ENCODE data around the gene COPZ1. TPM values are rescaled to one million over a fixed set of nuclear protein-coding genes. Genes with fewer than 3 reads are reported as not detected.
"Not testable (repeated sequence)": the region's sequence is repeated elsewhere in the genome, so short reads cannot be mapped to it uniquely, and the experiment has no call there.

The COPZ1 gene
- total and polyA plus RNA-seq, 2 experiments from 2014 or later: 149 to 170 TPM

GRCh38 chr12:54303640-54304039 is 21.3 kb upstream of the COPZ1 start:
- Histone ChIP-seq H3K9me2 (ENCODE audit: insufficient read depth) (no peaks in the 10 kb centered on the region), H2AFZ (no peak overlapping the region), H3K27me3 (replicated peaks; ENCODE audit: insufficient read depth) (no peaks in the 10 kb centered on the region), H3K79me2 (ENCODE audit: insufficient read depth) (no peaks in the 10 kb centered on the region), H3K4me3 (no peak overlapping the region), H4K20me1 (ENCODE audit: insufficient read depth) (no peaks in the 10 kb centered on the region), H3K9ac (no peak overlapping the region), H3F3A (ENCODE audit: insufficient read depth) (no peaks in the 10 kb centered on the region), H3K36me3 (ENCODE audit: low read depth) (no peaks in the 10 kb centered on the region), H3K4me2 (ENCODE audit: unreplicated experiment) (no peak overlapping the region), H3K4me1 (ENCODE audit: insufficient read depth) (peaks cover 23% of the 10 kb centered on the region), H3K9me3 (ENCODE audit: low read depth) (no peaks in the 10 kb centered on the region), H3K27ac (no peak overlapping the region)
- TF ChIP-seq EZH2phosphoT487 (IDR thresholded peaks at IDR 0.05; ENCODE audit: insufficient read depth, low read depth) (no peak), EZH2 (IDR thresholded peaks at IDR 0.05; ENCODE audit: insufficient read depth, poor library complexity, severe bottlenecking) (no peak)
- DNase-seq: no peak
- in situ Hi-C loops (cut with MboI): no loop called here

GRCh38 chr12:54304187-54304810 is 20.6 kb upstream of the COPZ1 start:
- no peak overlapping the region for H3K4me3 ChIP-seq
- no peaks in the 10 kb centered on the region for H3K9me2 ChIP-seq (ENCODE audit: insufficient read depth)
- peak; percentile 74 for DNase-seq
- H3K27me3 ChIP-seq (replicated peaks; ENCODE audit: insufficient read depth): no peaks in the 10 kb centered on the region
- H3K9me3 ChIP-seq (ENCODE audit: low read depth): no peaks in the 10 kb centered on the region
- 4 to 30% methylated on average over 7 to 12 of the region's 12 CpGs for WGBS, 2 experiments (ENCODE audit: low coverage in 1 of 2, low lambda C conversion rate in 2 of 2, missing lambda C conversion rate in 2 of 2)
- no peak overlapping the region for H3K27ac ChIP-seq
- no peaks in the 10 kb centered on the region for H3K79me2 ChIP-seq (ENCODE audit: insufficient read depth)
- in situ Hi-C loops (cut with MboI): no loop called here
- no peaks in the 10 kb centered on the region for H3K36me3 ChIP-seq (ENCODE audit: low read depth)
- H3K4me1 ChIP-seq (ENCODE audit: insufficient read depth): peaks cover 23% of the 10 kb centered on the region
- TF ChIP-seq EZH2 (IDR thresholded peaks at IDR 0.05; ENCODE audit: insufficient read depth, poor library complexity, severe bottlenecking): no peak
- no peak for TF ChIP-seq EZH2phosphoT487 (IDR thresholded peaks at IDR 0.05; ENCODE audit: insufficient read depth, low read depth)
- H4K20me1 ChIP-seq (ENCODE audit: insufficient read depth): no peaks in the 10 kb centered on the region
- H2AFZ ChIP-seq: no peak overlapping the region
- H3K9ac ChIP-seq: no peak overlapping the region
- no peak overlapping the region for H3K4me2 ChIP-seq (ENCODE audit: unreplicated experiment)
- no peaks in the 10 kb centered on the region for H3F3A ChIP-seq (ENCODE audit: insufficient read depth)

DNA sequence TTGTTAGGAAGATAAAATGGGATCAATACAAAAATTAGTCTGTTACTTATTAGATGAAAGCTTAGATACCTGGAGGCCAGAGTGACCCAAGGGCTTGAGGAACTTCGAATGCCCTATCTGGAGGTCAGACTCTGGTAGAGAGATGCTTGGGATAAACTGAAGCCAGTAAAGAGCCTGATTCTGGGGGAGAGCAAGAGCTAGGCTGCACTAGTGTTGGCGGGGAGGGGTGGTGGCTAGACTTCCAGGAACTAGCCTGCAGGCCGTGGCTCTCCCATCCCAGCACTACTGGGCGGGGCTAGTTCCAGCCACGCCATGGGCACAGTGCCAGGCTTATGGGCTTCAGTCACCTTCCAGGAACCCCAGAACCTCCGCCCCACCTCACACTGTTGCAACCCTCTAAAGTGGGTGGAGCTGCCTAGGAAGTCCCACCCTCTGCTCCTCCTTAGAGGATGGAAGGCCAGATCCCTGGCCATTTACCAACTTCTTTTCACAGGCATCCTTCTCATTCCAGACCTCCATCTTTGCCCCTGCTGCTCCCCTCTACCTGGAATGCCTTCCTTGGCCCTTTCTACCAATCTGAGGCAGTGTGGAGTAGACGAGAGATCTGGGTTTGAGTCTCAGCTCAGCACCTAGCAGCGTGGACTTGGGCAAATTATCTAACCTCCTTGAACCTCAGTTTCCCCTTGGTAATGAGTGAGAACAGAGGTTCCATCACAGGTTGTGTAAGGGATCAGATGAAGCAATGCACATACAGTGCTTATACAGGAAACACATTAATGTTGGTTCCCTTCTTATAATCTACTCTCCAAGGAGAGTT is 17.8 kb upstream of the COPZ1 start:
- in situ Hi-C loops (cut with MboI): no loop called here
- 53 to 59% methylated on average over 8 of the region's 8 CpGs for WGBS, 2 experiments (ENCODE audit: low coverage in 1 of 2, low lambda C conversion rate in 2 of 2, missing lambda C conversion rate in 2 of 2)

DNA sequence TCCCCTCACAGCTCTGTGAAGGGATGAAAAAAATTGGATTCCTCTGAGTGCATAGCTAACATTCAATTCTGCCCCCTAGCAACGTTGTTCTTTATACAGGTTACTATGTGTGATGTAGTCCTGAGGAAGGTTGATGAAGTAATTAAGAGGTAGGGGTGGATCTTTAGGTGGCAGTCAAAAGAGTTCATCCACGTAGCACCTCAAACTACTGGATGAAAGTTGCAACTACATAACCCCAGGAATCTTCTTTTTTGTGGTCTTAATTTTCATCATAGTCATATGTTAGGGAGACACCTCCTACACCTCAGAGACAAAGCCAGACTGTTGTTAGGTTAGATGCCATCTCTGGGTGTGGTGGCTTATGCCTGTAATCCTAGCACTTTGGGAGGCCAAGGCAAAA is 13.9 kb upstream of the COPZ1 start:
- Histone ChIP-seq H3K36me3 (ENCODE audit: low read depth) (no peaks in the 10 kb centered on the region), H3K4me3 (no peak overlapping the region), H3K27me3 (replicated peaks; ENCODE audit: insufficient read depth) (no peaks in the 10 kb centered on the region), H3K4me2 (ENCODE audit: unreplicated experiment) (no peak overlapping the region), H3K27ac (no peak overlapping the region), H4K20me1 (ENCODE audit: insufficient read depth) (no peaks in the 10 kb centered on the region), H2AFZ (no peak overlapping the region), H3K9ac (no peak overlapping the region), H3F3A (ENCODE audit: insufficient read depth) (no peaks in the 10 kb centered on the region), H3K9me3 (ENCODE audit: low read depth) (no peaks in the 10 kb centered on the region), H3K9me2 (ENCODE audit: insufficient read depth) (no peaks in the 10 kb centered on the region), H3K79me2 (ENCODE audit: insufficient read depth) (no peaks in the 10 kb centered on the region), H3K4me1 (ENCODE audit: insufficient read depth) (no peaks in the 10 kb centered on the region)
- in situ Hi-C loops (cut with MboI): no loop called here
- no peak for DNase-seq
- WGBS, 2 experiments (ENCODE audit: low coverage in 1 of 2, low lambda C conversion rate in 2 of 2, missing lambda C conversion rate in 2 of 2): 49 to 51% methylated on average over 2 of the region's 2 CpGs
- no peak for TF ChIP-seq EZH2 (IDR thresholded peaks at IDR 0.05; ENCODE audit: insufficient read depth, poor library complexity, severe bottlenecking)
- no peak for TF ChIP-seq EZH2phosphoT487 (IDR thresholded peaks at IDR 0.05; ENCODE audit: insufficient read depth, low read depth)

More for the DNA sequence above, 17.8 kb upstream of the COPZ1 start:
- no peaks in the 10 kb centered on the region for H3K79me2 ChIP-seq (ENCODE audit: insufficient read depth)
- H2AFZ ChIP-seq: no peak overlapping the region
- H3F3A ChIP-seq (ENCODE audit: insufficient read depth): no peaks in the 10 kb centered on the region
- no peaks in the 10 kb centered on the region for H3K36me3 ChIP-seq (ENCODE audit: low read depth)
- H3K4me2 ChIP-seq (ENCODE audit: unreplicated experiment): no peak overlapping the region
- H3K9me3 ChIP-seq (ENCODE audit: low read depth): no peaks in the 10 kb centered on the region
- H3K27me3 ChIP-seq (replicated peaks; ENCODE audit: insufficient read depth): no peaks in the 10 kb centered on the region
- no peaks in the 10 kb centered on the region for H3K9me2 ChIP-seq (ENCODE audit: insufficient read depth)
- H3K27ac ChIP-seq: no peak overlapping the region
- H4K20me1 ChIP-seq (ENCODE audit: insufficient read depth): no peaks in the 10 kb centered on the region
- no peak overlapping the region for H3K9ac ChIP-seq
- no peak for TF ChIP-seq EZH2phosphoT487 (IDR thresholded peaks at IDR 0.05; ENCODE audit: insufficient read depth, low read depth)
- TF ChIP-seq EZH2 (IDR thresholded peaks at IDR 0.05; ENCODE audit: insufficient read depth, poor library complexity, severe bottlenecking): no peak
- DNase-seq: peak; percentile 62
- peaks cover 7% of the 10 kb centered on the region; the same call in 1 of the 2 replicates for H3K4me1 ChIP-seq (ENCODE audit: insufficient read depth)
- no peak overlapping the region for H3K4me3 ChIP-seq

GRCh38 chr12:54312309-54312708 is 12.6 kb upstream of the COPZ1 start:
- H2AFZ ChIP-seq; H4K20me1 ChIP-seq (ENCODE audit: insufficient read depth); H3K9me3 ChIP-seq (ENCODE audit: low read depth); H3K4me1 ChIP-seq (ENCODE audit: insufficient read depth); H3K36me3 ChIP-seq (ENCODE audit: low read depth); in situ Hi-C loops (cut with MboI); H3F3A ChIP-seq (ENCODE audit: insufficient read depth); H3K9me2 ChIP-seq (ENCODE audit: insufficient read depth); H3K4me2 ChIP-seq (ENCODE audit: unreplicated experiment); DNase-seq; H3K9ac ChIP-seq; H3K27me3 ChIP-seq (replicated peaks; ENCODE audit: insufficient read depth); H3K79me2 ChIP-seq (ENCODE audit: insufficient read depth); H3K4me3 ChIP-seq; H3K27ac ChIP-seq: not testable (repeated sequence)
- WGBS, 2 experiments (ENCODE audit: low coverage in 1 of 2, low lambda C conversion rate in 2 of 2, missing lambda C conversion rate in 2 of 2): 78 to 80% methylated on average over 7 of the region's 7 CpGs

All from GM23248 (cell line).